HEK293T (cell line): ENCODE data around the gene RNF7.

ENCODE experiments used
- CTCF ChIA-PET: fragments of 350-600 bp; formaldehyde crosslinking; extraction: SDS; loops from one replicate; lab custom pipeline; 2021; ENCODE audit warnings: antibody characterized with exemption, inconsistent platforms; lab: Yijun Ruan, JAX
- POLR2A ChIA-PET: fragments of 350-600 bp; formaldehyde crosslinking; extraction: SDS; loops from one replicate; lab custom pipeline; 2020; ENCODE audit warnings: antibody characterized with exemption, inconsistent platforms; lab: Yijun Ruan, JAX
- DNase-seq: peaks from one replicate; pipeline ENCODE4 v3.0.0; 2012; ENCODE audit warnings: mixed read lengths; ENCODE audit errors: extremely low spot score
- ARNT ChIP-seq: fragments of 450-650 bp; IDR thresholded peaks from 2 replicates; pipeline ENCODE4 v1.6.1; 2017; ENCODE audit warnings: mild to moderate bottlenecking
- BHLHE40 ChIP-seq: fragments of 450-650 bp; IDR thresholded peaks from 2 replicates; pipeline ENCODE4 v1.6.1; 2016; ENCODE audit warnings: mild to moderate bottlenecking, moderate library complexity, borderline replicate concordance
- CTBP1 ChIP-seq: fragments of 450-650 bp; IDR thresholded peaks from 2 replicates; pipeline ENCODE4 v1.6.1; 2016; ENCODE audit warnings: borderline replicate concordance
- ELF4 ChIP-seq: fragments of 450-650 bp; IDR thresholded peaks from 2 replicates; pipeline ENCODE4 v1.6.1; 2017; ENCODE audit warnings: antibody characterized with exemption
- FOXA1 ChIP-seq: fragments of 450-650 bp; IDR thresholded peaks from 2 replicates; pipeline ENCODE4 v1.6.1; 2016; ENCODE audit warnings: mild to moderate bottlenecking
- FOXK2 ChIP-seq: fragments of 450-650 bp; IDR thresholded peaks from 2 replicates; pipeline ENCODE4 v1.6.1; 2016; ENCODE audit warnings: mild to moderate bottlenecking
- FOXM1 ChIP-seq: fragments of 450-650 bp; IDR thresholded peaks from 2 replicates; pipeline ENCODE4 v1.6.1; 2017; ENCODE audit warnings: mild to moderate bottlenecking, borderline replicate concordance
- HDGF ChIP-seq: fragments of 450-650 bp; IDR thresholded peaks from 2 replicates; pipeline ENCODE4 v1.6.1; 2017; ENCODE audit warnings: antibody characterized with exemption, borderline replicate concordance
- L3MBTL2 ChIP-seq: fragments of 450-650 bp; conservative IDR thresholded peaks from 2 replicates; pipeline ENCODE4 v1.6.1; 2016; ENCODE audit warnings: mild to moderate bottlenecking
- LEF1 ChIP-seq: fragments of 450-650 bp; IDR thresholded peaks from 2 replicates; pipeline ENCODE4 v1.6.1; 2017; ENCODE audit warnings: mild to moderate bottlenecking, borderline replicate concordance
- NFRKB ChIP-seq: fragments of 450-650 bp; IDR thresholded peaks from 2 replicates; pipeline ENCODE4 v1.6.1; 2016; ENCODE audit warnings: mild to moderate bottlenecking, moderate library complexity
- SP1 ChIP-seq: fragments of 450-650 bp; IDR thresholded peaks from 2 replicates; pipeline ENCODE4 v1.6.1; 2017
- SUZ12 ChIP-seq: fragments of 450-650 bp; IDR thresholded peaks from 2 replicates; pipeline ENCODE4 v1.6.1; 2016; ENCODE audit warnings: mild to moderate bottlenecking
- TARDBP ChIP-seq: fragments of 450-650 bp; IDR thresholded peaks from 2 replicates; pipeline ENCODE4 v1.6.1; 2016
- ZNF384 ChIP-seq: fragments of 450-650 bp; IDR thresholded peaks from 2 replicates; pipeline ENCODE4 v1.6.1; 2016
- TF ChIP-seq, protein P1 (sequence below): fragments of 450-650 bp; IDR thresholded peaks from 2 replicates; pipeline ENCODE4 v1.6.1; 2016

RNF7 gene

DNA sequence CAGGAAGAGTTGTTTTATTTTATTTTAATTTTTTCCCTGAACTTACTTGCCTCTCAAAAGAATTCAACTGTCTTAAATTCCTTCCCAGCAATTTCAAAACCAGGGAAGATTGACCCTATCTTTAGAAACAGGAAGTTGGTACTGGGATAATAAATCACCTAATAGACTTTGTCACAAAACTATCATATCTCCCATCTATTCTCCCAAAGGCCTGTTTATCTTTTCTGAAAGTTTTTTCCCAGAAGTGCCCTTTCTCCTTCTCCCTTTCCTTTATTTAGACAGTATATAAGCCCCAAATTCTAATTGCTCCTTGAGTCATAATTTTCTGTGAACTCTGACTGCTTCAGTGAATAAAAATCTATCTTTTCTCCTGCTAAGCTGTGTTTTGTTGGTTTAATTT is 2.9 kb upstream of the RNF7 start:
- POLR2A ChIA-PET: interaction anchor here (1.3 kb wide), 1 partner anchor 140 kb away, joined by 3 read pairs; no protein-coding TSS in a partner anchor
- no peak for DNase-seq
- CTCF ChIA-PET: no interaction called here
- TF ChIP-seq BHLHE40 (no peak), FOXM1 (no peak)
- TF ChIP-seq, protein P1, sequence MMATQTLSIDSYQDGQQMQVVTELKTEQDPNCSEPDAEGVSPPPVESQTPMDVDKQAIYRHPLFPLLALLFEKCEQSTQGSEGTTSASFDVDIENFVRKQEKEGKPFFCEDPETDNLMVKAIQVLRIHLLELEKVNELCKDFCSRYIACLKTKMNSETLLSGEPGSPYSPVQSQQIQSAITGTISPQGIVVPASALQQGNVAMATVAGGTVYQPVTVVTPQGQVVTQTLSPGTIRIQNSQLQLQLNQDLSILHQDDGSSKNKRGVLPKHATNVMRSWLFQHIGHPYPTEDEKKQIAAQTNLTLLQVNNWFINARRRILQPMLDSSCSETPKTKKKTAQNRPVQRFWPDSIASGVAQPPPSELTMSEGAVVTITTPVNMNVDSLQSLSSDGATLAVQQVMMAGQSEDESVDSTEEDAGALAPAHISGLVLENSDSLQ: no peak

DNA sequence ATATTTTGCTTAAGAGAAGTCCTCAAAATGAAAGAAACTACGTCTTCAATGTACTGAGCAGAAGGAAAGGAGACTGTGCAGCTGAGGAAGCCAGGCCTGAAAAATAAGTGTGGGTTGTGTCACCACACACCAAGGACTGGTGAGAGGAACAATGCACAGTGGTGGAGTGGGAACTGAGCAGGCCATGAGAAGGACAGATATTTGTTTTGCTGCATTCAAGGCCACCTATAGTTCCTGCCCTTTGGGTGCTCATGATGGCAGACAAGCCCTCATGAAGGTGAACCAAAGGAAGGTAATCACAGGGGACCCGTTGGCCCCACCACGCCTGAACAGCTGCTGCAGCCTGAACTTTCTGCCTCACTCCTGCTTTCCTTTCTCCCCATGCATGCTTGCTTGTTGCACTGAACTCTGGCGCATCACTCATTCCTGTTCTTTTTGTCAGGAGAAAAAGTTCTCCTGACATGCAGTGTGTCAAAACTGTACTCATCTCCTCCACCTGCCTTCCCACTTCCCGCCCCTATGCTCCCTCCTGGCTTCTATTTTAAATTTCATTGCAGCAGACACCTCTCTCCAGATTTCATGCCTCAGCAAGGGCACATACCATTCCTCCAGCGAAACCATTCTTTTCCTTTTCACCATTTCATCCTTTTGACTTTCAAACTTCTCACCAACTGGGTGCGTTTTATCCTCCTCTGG is 2.2 kb upstream of the RNF7 start:
- ChIA-PET POLR2A (no interaction called here), CTCF (no interaction called here)
- TF ChIP-seq FOXM1: no peak
- TF ChIP-seq FOXA1: no peak
- TF ChIP-seq TARDBP: no peak
- TF ChIP-seq, protein P1: no peak
- no peak for TF ChIP-seq CTBP1
- TF ChIP-seq FOXK2: no peak
- TF ChIP-seq BHLHE40: no peak
- no peak for TF ChIP-seq LEF1
- DNase-seq: no peak

GRCh38 chr3:141737093-141737492 is 1.0 kb upstream of the RNF7 start:
- ChIA-PET POLR2A (interaction anchor here (0.8 kb wide), 1 partner anchor 14 kb away, joined by 3 read pairs; no protein-coding TSS in a partner anchor), CTCF (no interaction called here)
- DNase-seq: no peak
- TF ChIP-seq NFRKB: no peak
- TF ChIP-seq, protein P1: no peak
- no peak for TF ChIP-seq LEF1
- no peak for TF ChIP-seq FOXA1
- no peak for TF ChIP-seq FOXM1
- no peak for TF ChIP-seq FOXK2
- no peak for TF ChIP-seq CTBP1
- no peak for TF ChIP-seq SP1
- TF ChIP-seq ELF4: no peak
- TF ChIP-seq ZNF384: no peak
- TF ChIP-seq SUZ12: no peak

DNA sequence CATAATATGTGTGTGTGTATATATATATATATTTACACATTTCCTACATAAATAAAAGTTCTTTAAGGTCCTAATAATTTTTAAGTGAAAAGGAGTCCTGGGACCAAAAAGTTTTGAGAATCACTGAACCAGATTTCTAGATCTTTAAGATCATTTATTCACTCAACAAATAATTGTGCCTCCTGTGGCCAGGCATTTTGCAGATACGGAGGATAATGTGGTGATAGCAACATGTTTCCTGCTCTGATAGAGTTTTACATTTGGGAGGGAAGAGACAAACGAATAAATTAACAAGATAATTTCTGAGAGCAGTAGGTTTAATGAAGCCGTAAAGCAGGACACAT is 448 bp upstream of the RNF7 start:
- POLR2A ChIA-PET: interaction anchor here (1.1 to 1.7 kb wide), 3 partner anchors 138 to 175 kb away, joined by 3 to 11 read pairs (median 5); no protein-coding TSS in a partner anchor
- TF ChIP-seq ZNF384: no peak
- TF ChIP-seq CTBP1: no peak
- TF ChIP-seq ELF4: no peak
- no peak for TF ChIP-seq SUZ12
- TF ChIP-seq NFRKB: no peak
- TF ChIP-seq SP1: no peak
- TF ChIP-seq BHLHE40: no peak
- TF ChIP-seq, protein P1: no peak
- no peak for TF ChIP-seq FOXM1
- TF ChIP-seq L3MBTL2: no peak
- TF ChIP-seq ARNT: no peak
- no peak for TF ChIP-seq FOXK2
- TF ChIP-seq LEF1: no peak
- TF ChIP-seq FOXA1: no peak
- TF ChIP-seq TARDBP: no peak
- TF ChIP-seq HDGF: no peak
- DNase-seq: no peak
- CTCF ChIA-PET: no interaction called here

DNA sequence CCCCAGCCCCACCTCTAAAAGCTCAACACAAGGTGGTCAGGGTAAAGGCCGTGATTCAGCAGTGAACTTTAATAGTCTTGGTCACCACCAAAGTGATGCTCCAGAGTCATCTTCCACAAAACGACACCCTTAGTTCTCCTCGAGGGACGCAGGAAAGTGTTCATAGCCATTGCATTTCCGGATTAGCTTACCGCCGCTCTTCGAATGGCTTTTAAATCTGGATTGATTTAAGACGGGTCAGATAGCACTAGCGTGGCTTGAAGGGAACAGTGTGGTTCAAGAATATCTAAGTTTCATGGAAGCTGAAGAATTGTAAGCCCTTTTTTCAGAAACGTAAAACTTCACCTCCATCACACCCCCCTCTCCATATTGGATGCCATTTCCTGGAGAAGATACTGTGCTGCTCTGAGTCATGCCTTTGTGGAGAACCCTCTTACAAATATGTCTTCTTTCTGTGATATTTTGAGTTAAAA is 829 bp downstream of the RNF7 start:
- DNase-seq: no peak
- TF ChIP-seq FOXM1: no peak
- POLR2A ChIA-PET: interaction anchor here (1.1 to 1.7 kb wide), 3 partner anchors 136 to 174 kb away, joined by 3 to 11 read pairs (median 5); no protein-coding TSS in a partner anchor
- CTCF ChIA-PET: interaction anchor here (0.7 to 1.4 kb wide), 3 partner anchors 16 to 136 kb away, joined by 4 to 6 read pairs (median 5); no protein-coding TSS in a partner anchor

DNA sequence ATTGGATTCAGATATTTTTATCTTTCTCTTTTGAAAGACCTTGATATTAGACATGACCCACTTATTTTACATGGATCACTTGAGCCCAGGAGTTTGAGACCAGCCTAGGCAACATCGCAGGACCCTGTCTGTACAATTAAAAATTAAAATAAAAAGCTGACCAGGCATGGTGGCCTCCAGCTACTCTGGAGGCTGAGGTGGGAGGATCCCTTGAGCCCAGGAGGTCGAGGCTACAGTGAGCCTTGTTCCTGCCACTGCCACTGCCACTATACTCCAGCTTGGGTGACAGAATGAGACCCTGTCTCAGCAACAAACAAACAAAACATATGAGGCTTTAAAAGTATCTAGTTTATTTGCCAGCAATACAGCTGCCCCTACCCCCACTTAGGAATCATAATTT is 1.6 kb downstream of the RNF7 start:
- ChIA-PET POLR2A (interaction anchor here (0.7 kb wide), 1 partner anchor 139 kb away, joined by 3 read pairs; no protein-coding TSS in a partner anchor), CTCF (interaction anchor here (0.6 to 1.2 kb wide), 2 partner anchors 21 to 136 kb away, joined by 3 read pairs; no protein-coding TSS in a partner anchor)
- DNase-seq: no peak
- no peak for TF ChIP-seq HDGF
- no peak for TF ChIP-seq SP1
- TF ChIP-seq BHLHE40: no peak
- TF ChIP-seq ELF4: no peak
